IPS-18c (cell line): Measurements from ENCODE around the gene MACROD2.
"Not testable (repeated sequence)": the region's sequence is repeated elsewhere in the genome, so short reads cannot be mapped to it uniquely, and the experiment has no call there.

ENCODE experiments used
- H3K4me3 ChIP-seq: 2 replicates; pipeline ENCODE4 v1.7.0; 2013; ENCODE audit warnings: low read depth, mild to moderate bottlenecking, low read length, moderate library complexity; ENCODE audit not compliant: insufficient read depth
- H3K9me3 ChIP-seq: one replicate; pipeline ENCODE4 v1.6.1; 2013; ENCODE audit warnings: mild to moderate bottlenecking, low read length, moderate library complexity; ENCODE audit not compliant: control insufficient read depth, insufficient read depth

The MACROD2 gene

GRCh38 chr20:15799871-15800270, 1804.6 kb downstream of the MACROD2 start:
- Histone ChIP-seq H3K9me3 (no peaks in the 10 kb centered on the region), H3K4me3 (no peak overlapping the region)

GRCh38 chr20:15802020-15802419, 1806.7 kb downstream of the MACROD2 start:
- Histone ChIP-seq H3K9me3 (no peaks in the 10 kb centered on the region), H3K4me3 (no peak overlapping the region)

GRCh38 chr20:15805154-15805553, 1809.8 kb downstream of the MACROD2 start:
- no peaks in the 10 kb centered on the region for H3K9me3 ChIP-seq
- no peak overlapping the region for H3K4me3 ChIP-seq

DNA sequence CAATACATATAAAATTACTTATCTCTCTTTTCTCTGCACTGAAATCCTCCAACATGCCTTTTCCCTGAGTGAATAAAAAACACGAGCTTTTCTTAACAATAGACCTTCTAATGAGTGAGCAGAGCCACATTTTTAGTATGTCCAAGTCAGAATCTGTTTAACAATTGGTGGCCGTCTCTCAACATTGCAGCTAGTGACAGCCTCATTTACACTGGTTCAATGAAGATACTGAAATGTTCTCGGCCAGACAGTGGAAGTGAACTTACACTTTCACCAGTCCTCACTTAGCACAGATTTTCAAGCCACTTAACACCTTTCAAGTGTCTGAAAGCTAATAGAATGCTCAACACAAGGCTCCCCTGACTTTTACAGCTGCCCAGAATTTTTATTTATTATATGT, 1810.8 kb downstream of the MACROD2 start:
- Histone ChIP-seq H3K4me3 (no peak overlapping the region), H3K9me3 (no peaks in the 10 kb centered on the region)

DNA sequence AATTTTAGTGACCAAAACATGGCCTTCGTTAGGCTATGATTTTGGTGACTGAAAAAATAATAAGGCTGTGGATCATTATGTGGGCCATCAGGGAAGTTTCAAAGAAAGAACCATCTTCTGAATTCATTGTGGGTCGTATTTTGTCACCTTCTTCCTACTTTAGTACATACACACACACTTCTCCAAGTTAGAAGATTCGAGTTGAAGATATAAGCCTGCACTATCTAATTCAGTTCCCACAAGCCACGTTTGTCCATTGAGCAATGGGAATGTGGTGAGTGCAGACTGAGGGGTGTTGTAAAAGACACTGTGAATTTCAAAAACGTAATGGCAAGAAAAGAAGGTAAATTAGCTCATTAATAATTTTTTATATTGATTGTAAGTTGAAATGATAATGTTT, 1812.0 kb downstream of the MACROD2 start:
- no peak overlapping the region for H3K4me3 ChIP-seq

GRCh38 chr20:15807771-15808170, 1812.5 kb downstream of the MACROD2 start:
- H3K4me3 ChIP-seq, H3K9me3 ChIP-seq: not testable (repeated sequence)

More for the DNA sequence above, 1812.0 kb downstream of the MACROD2 start:
- no peaks in the 10 kb centered on the region for H3K9me3 ChIP-seq

- no peaks in the 10 kb centered on the region for H3K9me3 ChIP-seq
- H3K4me3 ChIP-seq = no peak overlapping the region
Measured at GRCh38 chr20:15811951-15812350, 1816.6 kb downstream of the MACROD2 start.

- no peaks in the 10 kb centered on the region for H3K9me3 ChIP-seq
- no peak overlapping the region for H3K4me3 ChIP-seq
Measured at GRCh38 chr20:15812696-15813095, 1817.4 kb downstream of the MACROD2 start.

- Histone ChIP-seq H3K4me3 (no peak overlapping the region), H3K9me3 (no peaks in the 10 kb centered on the region)
Measured at GRCh38 chr20:15814360-15814759, 1819.0 kb downstream of the MACROD2 start.

- H3K9me3 ChIP-seq = no peaks in the 10 kb centered on the region
Measured at GRCh38 chr20:15814911-15815310, 1819.6 kb downstream of the MACROD2 start.

GRCh38 chr20:15817351-15817750, 1822.0 kb downstream of the MACROD2 start:
- Histone ChIP-seq H3K9me3 (no peaks in the 10 kb centered on the region), H3K4me3 (no peak overlapping the region)

More at GRCh38 chr20:15814911-15815310, 1819.6 kb downstream of the MACROD2 start:
- no peak overlapping the region for H3K4me3 ChIP-seq

GRCh38 chr20:15818651-15819071, 1823.3 kb downstream of the MACROD2 start:
- Histone ChIP-seq H3K4me3 (no peak overlapping the region), H3K9me3 (no peaks in the 10 kb centered on the region)

GRCh38 chr20:15823718-15824117, 1828.4 kb downstream of the MACROD2 start:
- no peak overlapping the region for H3K4me3 ChIP-seq
- H3K9me3 ChIP-seq = no peaks in the 10 kb centered on the region

DNA sequence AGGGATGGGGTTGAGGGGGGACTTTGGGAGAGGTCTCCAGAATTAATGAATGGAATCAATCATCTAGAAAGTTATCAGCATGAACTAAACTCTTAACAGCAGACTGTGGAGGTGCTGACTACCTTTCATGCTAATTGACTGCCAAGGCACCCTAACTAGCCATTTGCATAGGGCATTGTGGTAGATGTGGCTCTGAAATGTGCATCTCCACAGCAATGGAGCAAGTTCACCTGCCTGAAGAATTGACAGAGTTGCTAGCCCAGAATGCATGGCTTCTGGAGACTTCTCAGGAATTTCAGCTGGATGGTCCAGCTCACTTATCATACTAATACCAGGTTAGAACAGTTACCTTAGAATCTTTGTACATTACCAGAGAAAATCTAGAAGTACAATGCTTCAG, 1832.3 kb downstream of the MACROD2 start:
- Histone ChIP-seq H3K4me3 (no peak overlapping the region), H3K9me3 (no peaks in the 10 kb centered on the region)

- H3K4me3 ChIP-seq = no peak overlapping the region
- H3K9me3 ChIP-seq = no peaks in the 10 kb centered on the region
Measured at GRCh38 chr20:15831201-15831600, 1835.9 kb downstream of the MACROD2 start.

DNA sequence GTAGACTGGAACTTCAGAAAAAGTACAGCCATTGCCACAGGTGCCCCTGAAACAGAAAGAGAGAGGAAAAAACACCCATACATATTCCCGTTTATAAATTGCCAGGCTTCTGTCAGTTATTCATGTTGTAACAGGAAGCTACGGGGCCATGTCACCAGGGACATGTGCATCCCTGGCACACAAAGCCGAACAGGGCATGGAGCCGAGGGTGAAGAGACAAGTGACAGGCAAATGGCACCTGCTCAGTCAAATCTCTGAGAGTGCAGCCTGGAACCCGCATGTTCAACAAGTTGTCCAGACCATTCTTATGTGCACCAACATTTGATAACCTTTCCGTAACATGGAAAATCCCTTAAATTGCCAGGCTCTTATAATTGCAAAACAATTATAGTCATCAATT, 1837.2 kb downstream of the MACROD2 start:
- Histone ChIP-seq H3K9me3 (no peaks in the 10 kb centered on the region), H3K4me3 (no peak overlapping the region)

DNA sequence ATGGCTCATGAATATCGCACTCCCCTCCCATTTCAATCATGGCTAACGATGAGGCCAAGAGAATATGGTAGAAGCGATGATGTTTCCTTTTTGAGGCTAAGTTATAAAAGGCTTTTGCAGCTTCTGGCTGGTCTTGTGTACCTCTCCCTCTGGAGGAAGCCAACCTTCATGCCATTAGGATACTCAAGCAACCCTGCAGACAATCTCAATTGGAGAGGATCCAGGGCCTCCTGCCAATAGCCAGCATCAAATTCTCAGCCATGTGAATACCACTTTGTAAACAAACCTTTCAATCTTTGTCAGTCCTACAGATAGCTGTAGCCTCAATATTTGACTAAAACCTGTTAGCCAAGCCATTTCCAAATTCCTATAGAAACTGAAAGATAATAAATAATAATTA, 1839.5 kb downstream of the MACROD2 start:
- Histone ChIP-seq H3K9me3 (no peaks in the 10 kb centered on the region), H3K4me3 (no peak overlapping the region)

DNA sequence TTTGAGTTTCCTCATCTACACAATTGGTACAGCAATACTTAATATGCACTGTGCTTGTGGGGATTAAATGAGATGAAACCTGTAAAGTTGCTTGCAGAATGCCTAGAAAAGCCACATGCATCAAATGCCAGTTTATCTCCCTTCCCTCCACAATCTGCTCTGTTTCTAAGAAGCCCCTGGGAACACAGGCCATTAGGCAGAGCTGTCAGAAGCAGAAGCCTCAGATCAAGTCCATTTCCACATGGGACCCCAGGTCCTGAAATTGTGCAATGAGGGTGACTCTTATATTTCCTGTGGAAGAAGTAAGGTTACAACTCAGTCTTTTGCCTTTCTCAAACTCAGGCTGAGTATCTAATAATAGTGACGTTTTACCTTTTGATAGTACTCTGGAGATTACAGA, 1840.5 kb downstream of the MACROD2 start:
- Histone ChIP-seq H3K9me3 (no peaks in the 10 kb centered on the region), H3K4me3 (no peak overlapping the region)

DNA sequence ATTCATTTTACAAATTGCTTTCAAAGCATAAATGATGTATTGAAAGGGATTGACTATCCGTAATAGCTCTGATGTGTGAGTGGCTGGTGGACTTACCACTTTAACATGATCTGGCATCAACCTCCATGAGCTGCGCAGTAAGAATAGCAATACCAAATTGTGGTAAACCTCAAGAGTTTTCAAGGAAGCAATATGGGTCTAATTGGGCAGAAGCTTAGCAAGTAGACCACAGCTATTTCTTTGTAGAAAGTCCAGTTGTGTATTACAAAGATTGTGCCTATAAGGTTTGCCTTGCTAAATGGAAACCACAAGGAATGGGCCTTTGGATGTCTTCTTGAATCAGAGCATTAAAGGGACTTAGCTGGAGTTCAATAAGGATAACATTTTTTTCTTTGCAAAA, 1841.3 kb downstream of the MACROD2 start:
- Histone ChIP-seq H3K4me3 (no peak overlapping the region), H3K9me3 (no peaks in the 10 kb centered on the region)
